Panc1 (cell line): ENCODE data around the gene KIR3DL3.
"Not testable (repeated sequence)": the region's sequence is repeated elsewhere in the genome, so short reads cannot be mapped to it uniquely, and the experiment has no call there.

ENCODE experiments used
- CTCF ChIP-seq: fragments of 450-650 bp; IDR thresholded peaks from 2 replicates; pipeline ENCODE4 v1.5.1; 2017; ENCODE audit warnings: mild to moderate bottlenecking
- SIN3A ChIP-seq: IDR thresholded peaks from 2 replicates; pipeline ENCODE4 v1.6.1; 2012; ENCODE audit warnings: low read depth, mild to moderate bottlenecking, low read length, moderate library complexity, borderline replicate concordance; ENCODE audit not compliant: insufficient read depth

- not testable (repeated sequence) for TF ChIP-seq CTCF, SIN3A
These were observed 40.0 kb downstream of the KIR3DL3 start for GRCh38 chr19:54764219-54764618.
